RPMI8226 (cell line): ENCODE results near the gene ZNF277.
A peak's percentile ranks its signal among the peaks of the same experiment; 100 is the strongest.

Source experiments
- DNase-seq: peaks from one replicate; pipeline ENCODE4 v3.0.0-alpha.2; 2015

ZNF277 gene

GRCh38 chr7:112185005-112185834 lies 21.3 kb upstream of the ZNF277 start:
- DNase-seq: no peak

- DNase-seq: no peak
Observed at GRCh38 chr7:112186300-112186699, 20.2 kb upstream of the ZNF277 start.

GRCh38 chr7:112188257-112188656 lies 18.2 kb upstream of the ZNF277 start:
- no peak for DNase-seq

GRCh38 chr7:112189691-112190090 lies 16.8 kb upstream of the ZNF277 start:
- no peak for DNase-seq

- DNase-seq: no peak
Observed at GRCh38 chr7:112190120-112190519, 16.4 kb upstream of the ZNF277 start.

GRCh38 chr7:112192236-112193154 lies 14.0 kb upstream of the ZNF277 start:
- no peak for DNase-seq

GRCh38 chr7:112193915-112194502 lies 12.5 kb upstream of the ZNF277 start:
- no peak for DNase-seq

GRCh38 chr7:112195717-112196116 lies 10.8 kb upstream of the ZNF277 start:
- DNase-seq: no peak

- DNase-seq: no peak
Observed at GRCh38 chr7:112197322-112197721, 9.2 kb upstream of the ZNF277 start.

- no peak for DNase-seq
Observed at GRCh38 chr7:112199035-112199655, 7.3 kb upstream of the ZNF277 start.

GRCh38 chr7:112199672-112200071 lies 6.8 kb upstream of the ZNF277 start:
- no peak for DNase-seq

GRCh38 chr7:112201411-112201810 lies 5.1 kb upstream of the ZNF277 start:
- DNase-seq: no peak

GRCh38 chr7:112201839-112202238 lies 4.7 kb upstream of the ZNF277 start:
- DNase-seq: no peak

- DNase-seq: peak; percentile 80
Observed at GRCh38 chr7:112202816-112203215, 3.7 kb upstream of the ZNF277 start.

GRCh38 chr7:112203365-112203739 lies 3.1 kb upstream of the ZNF277 start:
- no peak for DNase-seq

GRCh38 chr7:112204499-112205342 lies 1.8 kb upstream of the ZNF277 start:
- DNase-seq: peak; percentile 54

GRCh38 chr7:112205343-112206237 lies 905 bp upstream of the ZNF277 start:
- DNase-seq: peak; percentile 64

- peak; percentile 32 for DNase-seq
Observed at GRCh38 chr7:112206991-112207592, 597 bp downstream of the ZNF277 start.

- no peak for DNase-seq
Observed at GRCh38 chr7:112207765-112208164, 1.3 kb downstream of the ZNF277 start.

GRCh38 chr7:112211348-112211907 lies 4.9 kb downstream of the ZNF277 start:
- no peak for DNase-seq
